Activated CD8-positive, alpha-beta memory T cell treated with anti-CD3 and anti-CD28 coated beads, Interleukin-2, amount 50 U/mL, for 1 hour (primary cell): ENCODE measurements around the gene INSYN2B.

Experiments used
- DNase-seq: peaks from one replicate; pipeline ENCODE4 v3.0.0-alpha.2; 2020; ENCODE audit errors: extremely low read depth

INSYN2B gene

DNA sequence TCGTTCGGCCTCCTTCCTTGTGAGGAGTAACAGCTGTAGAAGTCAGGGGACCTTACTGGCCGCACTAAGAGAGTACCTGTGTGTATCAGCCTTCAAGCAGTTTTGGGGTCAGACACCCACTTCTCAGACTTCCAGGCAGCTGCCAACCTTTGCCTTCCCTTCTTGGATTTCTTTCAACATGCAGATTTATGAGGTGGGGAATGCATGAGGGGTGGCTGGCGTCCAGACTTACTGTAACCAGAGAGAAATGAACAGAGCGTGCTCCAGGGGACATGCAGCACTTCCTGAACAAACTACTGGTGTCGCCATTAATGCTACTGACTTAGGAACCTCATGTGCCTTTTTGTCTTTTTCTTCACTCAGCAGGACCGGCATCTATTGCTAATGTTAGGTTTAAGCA lies 46.7 kb downstream of the INSYN2B start:
- no peak for DNase-seq

DNA sequence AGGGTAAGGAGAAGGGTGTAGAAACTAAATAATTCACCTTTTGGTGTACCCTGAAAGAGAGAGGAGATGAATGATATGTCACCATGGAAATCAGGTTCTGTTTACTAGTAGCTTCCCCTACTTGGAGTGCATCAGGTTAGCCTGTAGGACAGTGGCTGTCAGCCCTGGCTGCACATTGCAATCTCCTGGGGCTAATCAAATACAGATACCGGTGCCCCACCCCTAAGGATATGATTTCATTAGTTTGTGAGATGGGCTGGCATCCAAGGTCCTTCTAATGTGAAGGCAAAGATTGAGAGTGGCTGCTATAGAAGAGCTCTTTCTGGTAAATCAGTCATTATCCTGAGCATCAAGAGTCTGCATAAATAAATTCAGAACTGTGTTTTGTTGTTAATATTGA lies 47.2 kb downstream of the INSYN2B start:
- no peak for DNase-seq

DNA sequence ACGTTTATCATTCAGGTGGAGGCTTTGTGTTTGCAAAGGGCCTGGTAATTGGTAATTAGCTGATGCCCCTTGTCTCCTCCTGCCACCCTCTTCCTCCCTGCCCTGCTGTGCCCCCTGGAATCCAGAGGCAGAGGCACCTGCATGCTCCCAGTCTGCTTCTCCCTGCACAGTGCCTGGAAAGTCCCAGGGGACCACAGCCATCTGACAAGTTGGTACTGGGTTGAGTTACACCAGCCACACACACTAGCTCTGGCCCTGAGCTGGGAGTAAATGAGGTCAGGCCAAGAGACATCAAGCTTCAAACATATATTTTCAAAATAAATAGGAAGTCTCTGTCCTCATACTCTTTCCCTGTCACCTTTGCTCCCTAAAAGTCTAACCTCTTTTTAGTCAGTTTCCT lies 56.3 kb downstream of the INSYN2B start:
- DNase-seq, result no peak

DNA sequence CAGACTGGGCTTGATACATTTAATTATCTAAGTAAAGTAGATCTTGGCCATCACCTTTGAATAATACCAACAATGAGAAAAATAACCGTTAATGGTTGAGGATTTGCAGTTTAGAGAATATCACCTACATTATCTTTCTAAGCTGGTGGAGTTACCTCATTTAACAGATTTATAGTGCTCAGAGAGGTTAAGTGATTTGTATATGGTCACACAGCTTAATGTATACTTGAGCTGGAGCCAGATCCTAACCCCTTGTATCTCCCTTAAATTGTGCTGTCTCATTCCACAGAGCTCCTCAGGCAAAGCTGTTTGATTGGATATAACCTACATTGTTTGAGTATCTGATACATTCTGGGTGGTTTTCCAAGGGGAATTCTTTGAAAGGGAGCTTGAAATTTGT lies 57.8 kb downstream of the INSYN2B start:
- DNase-seq, result no peak

DNA sequence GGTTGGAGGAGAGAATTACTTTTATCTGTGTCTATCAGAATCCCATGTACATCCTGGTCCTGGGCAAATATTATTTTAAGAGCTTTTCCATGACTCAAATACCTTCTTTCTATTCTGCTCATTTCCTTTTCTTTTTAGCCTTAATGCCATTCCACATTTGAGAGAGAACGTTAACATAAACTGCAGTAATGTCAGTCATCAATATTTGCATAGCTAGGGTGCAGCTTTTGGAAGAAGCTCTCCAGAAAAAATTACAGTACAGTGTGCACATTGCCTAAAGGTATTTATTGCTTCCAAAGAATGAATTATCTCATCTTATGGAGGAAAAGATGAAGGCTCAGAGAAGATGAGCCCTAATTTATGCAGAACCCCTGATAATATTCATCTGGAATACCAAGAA lies 58.3 kb downstream of the INSYN2B start:
- DNase-seq, result no peak

DNA sequence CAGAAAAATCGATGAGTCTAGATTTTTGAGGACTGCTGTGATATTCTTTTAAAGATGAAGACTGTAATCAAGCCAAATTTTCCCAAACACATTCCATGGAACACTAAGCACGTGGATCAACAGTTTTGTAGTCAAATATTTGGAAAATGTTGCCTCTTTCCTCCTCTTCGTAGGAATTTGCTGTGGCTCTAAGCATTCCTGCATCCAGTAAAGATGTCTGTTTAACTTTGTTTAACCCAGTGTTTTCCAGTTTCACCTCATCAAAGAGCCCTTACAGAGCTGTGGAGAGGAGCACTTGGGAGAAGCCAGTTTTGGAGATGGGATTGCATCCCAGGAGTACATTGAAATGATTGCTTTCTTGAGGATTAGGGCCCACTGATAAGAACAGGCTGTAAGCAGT lies 58.9 kb downstream of the INSYN2B start:
- no peak for DNase-seq

DNA sequence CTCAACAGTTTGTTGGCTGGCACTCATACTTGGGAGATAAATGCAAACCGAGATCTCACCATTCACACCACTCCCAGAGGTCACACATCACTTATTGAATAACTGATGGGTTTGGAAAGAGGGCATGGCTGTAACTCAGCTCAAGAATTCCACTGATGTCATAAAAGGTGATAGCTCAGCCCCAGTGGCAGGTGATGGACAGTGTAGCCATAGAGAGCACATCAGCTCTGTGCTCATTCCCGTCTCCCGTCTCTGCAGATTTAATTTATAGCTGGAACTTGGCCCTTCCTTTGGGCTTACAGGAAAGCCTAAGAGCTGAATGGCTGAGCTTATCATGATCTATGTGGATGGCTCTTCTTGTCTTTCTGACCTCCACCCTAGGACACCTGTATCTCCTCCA lies 59.8 kb downstream of the INSYN2B start:
- no peak for DNase-seq

DNA sequence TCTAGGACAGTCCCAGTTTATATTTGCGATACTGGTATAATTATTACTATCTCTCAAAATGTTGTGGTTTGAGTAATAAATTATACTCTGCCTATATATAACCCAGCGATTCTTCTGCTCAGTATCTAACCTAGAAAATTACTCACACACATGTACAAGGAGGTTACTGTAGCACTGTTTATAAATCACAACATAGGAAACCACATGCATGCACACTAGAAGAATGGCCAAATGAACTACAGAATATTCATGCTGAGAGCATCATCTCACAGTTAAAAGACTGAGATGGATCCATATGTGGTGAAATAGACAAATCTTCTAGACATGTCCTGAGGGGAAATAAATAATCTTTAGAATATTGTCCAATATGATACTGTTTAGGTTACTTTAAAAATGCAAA lies 62.1 kb downstream of the INSYN2B start:
- no peak for DNase-seq

DNA sequence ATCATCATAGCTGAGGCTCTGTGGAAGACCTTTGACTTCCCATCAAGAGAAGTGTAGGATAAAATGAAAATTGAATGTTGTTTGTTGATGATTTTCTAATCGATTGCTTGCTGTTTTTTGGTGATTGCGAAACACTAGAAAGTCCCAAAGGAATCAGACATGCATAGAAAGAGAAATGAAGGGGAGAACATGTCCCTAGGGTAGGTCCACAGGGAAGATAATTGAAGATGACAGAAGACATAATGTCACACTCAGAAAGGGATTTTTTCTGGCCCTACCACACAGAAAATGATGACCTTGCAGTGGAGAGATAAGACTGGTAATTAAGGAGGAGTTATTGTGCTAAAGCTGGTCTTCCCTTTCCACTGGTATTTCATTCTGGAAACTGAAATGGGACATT lies 62.8 kb downstream of the INSYN2B start:
- DNase-seq, result no peak

DNA sequence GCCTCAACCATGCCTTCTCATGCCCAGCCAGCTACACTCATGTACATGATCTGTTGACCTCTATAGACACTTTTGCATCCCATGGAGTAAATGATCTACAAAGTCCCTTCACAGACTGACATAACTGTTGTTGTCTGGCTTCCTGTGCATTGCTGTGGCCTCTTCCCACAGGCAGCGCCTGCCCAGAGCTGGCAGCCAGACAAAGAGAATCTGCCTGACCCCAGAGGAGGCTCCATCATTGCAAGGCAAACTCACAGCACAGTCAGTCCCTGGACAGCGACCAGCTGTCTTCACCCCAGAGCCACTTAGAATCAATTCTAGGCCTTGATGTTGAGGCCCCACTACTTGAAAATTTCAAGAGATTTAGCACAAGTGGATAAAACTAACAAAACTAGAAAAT lies 65.5 kb downstream of the INSYN2B start:
- DNase-seq, result no peak

DNA sequence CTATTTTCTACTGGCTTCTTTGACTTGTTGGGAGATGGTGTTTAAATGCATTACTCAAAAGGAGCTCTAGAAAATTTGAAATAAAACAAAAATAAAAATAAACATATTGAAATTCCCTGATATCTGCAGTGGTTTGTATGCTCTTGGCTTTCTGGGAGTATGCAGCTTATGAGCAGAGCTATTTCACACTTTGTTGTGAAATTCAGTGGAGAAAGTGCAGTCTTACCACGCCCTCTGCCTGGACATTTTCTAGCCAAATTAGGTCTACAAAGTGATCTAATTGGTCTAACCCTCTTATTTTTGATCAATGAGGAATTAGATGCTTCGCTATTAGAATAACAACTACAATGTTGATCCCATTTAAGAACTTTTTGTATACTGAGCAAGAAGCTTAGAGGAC lies 66.8 kb downstream of the INSYN2B start:
- DNase-seq, result no peak

DNA sequence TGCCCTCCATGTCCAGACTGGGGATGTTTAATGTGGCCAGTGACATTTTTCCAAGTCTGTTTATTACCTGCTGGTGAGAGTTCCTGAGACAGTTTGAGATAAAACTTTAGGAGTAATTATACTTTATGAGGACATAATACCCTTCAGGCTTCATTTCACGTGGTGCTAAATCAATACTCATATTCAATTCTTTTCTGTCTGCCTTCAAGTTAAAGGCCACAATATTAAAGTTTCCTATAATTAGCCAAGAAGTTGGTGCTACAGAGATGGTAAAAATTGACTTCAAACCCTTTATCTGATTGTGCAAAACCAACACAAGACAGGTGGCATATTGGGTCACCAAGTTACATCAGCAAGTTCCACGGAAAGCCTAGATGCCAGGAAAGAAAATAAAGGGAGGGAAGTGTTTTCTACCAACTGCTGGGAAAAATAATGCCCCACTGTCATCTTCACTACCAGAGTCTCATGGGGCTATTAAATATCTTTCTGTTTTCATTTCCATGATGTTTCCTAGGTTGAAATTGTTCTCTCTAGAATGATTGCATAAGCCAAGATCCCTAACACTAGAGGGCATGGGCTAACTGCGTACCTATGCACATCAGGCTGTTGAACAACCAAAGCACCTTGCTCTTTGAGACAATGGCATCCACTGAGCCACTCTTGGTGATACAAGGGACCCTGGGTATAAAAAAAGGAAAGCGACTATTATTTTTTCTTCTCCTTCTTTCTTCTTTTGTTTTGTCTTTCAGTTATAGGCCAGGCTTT lies 68.7 kb downstream of the INSYN2B start:
- no peak for DNase-seq

DNA sequence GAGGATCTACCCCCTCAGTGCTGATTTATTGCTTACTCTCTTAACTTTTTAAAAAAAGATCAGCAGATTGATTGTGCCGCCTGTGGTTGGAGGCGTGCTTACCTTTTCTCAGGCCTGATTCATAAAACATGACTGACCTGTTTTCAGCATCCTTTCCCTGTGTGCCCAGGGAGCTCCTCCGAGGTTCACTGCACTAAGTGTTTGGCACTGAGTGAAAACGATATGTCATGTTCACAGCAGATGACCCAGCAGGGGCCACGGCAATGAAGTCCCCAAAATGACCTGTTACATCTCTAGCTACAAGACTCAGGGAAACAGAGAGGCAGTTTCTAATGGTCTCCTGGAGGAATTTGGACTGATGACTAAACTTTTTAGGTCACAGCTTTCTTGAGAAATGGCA lies 69.9 kb downstream of the INSYN2B start:
- DNase-seq, result no peak

DNA sequence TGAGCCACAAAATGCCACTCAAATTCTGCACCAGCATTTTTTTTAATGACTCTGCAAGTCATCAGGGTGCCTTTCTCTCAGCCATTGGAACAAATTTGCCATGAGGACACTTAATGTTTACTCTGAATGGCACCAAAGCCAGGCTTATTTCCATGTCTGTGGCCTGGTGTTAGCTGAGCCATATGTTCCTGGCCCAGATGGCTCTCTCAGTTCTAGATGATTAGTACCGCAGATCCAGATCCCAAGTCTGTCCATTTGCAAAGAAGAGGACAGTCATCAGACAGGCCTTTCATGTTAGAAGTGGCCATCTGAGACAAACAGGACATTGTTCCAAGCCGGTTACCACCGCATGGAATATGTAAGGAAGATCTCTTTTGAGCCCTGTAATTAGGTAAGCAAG lies 70.3 kb downstream of the INSYN2B start:
- no peak for DNase-seq

DNA sequence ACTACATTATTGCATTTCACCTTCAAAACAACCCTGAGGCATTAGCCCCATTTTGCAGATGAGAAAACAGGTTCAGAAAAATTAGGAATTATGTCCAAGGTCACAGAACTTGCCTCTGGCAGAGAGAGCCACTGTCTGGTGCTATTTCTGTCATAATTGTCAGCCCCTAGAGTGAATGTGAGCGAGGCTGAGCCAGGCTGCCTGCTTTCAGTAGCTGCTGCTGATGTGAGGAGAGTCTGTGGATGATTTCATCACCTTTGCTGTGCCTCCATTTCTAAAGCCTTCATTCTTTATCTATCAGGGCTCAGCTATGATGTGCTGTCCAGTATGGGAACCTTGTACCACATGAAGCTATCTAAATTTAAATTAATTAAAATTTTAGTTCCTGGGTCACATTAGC lies 71.4 kb downstream of the INSYN2B start:
- no peak for DNase-seq

DNA sequence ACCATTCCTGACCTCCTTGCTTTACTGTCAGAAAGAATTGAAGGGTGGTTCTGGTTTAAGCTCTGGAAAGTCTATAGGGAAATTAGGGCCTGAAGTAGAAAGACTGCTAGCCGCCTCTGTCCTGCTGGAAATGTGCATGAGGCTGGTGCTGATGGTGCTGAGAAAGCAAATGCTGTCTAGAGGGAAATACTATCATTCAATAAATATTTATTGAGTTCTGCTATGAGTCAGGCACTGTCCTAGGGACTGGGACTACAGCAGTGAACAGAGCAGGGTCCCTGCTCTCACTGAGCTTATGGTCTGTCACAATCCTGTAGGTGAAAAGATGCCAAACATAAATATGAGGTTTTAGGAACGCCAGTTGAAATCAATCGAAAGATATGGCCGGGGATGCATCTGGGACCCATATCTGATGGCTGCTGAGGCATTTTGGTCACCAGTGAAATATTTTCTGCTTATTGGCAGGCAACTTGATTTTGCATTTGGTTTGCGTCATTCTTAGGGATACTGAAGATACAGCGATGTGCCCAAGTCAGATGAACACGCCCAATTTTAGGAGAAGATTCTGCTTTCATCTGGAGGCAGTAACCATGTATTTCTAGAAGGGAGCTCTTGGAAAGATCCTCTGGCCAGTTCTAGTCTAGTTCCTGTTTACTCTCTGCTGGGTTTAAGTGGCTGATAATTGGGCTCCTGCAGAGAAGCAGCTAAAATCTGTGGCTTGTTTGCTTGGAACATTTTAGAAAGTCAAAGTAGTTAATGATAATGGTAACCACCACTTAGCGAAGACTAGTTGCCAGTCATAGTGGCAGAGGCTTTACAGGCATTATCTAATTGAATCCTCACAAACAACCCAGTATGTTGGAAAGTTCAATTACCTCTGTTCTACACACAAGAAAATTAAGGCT lies 73.3 kb downstream of the INSYN2B start:
- DNase-seq, result no peak

DNA sequence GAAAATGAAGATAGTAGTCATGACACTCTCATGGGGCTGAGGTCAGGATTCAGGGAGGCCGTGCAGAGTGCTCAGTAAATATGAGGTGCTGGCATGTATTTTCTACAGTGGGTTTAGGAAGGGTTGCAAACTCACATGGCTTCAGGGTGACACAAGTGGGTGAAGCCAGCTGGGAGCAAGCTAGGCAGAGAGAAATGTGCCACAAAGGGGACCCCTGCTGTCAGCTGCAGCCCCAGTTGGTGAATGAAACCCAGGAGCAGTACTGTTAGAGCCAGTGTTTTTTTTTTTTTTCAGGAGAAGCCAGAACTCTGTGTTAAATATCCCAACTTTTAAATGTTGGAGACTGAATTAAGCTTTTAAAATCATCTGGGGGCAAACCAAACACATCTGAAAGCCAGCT lies 75.3 kb downstream of the INSYN2B start:
- no peak for DNase-seq

DNA sequence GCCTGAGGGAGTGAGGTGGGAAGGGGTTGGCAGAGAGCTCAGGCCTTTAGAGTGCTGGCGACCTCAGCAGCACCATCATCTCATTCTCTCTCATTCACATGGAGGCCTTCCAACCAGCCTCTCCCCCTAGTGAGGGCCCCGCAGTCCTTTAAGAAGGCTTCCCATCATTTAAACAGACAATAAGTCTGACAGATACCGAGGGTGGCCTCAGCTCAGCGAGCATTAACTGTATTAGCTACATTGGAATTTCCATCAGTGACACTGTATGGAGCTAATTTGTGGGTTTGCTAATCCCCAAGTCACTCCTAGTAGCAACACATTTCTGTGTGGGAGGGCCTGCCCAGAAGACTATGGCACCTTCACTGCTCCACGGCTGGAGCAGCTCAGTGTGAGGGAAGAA lies 75.8 kb downstream of the INSYN2B start:
- no peak for DNase-seq

DNA sequence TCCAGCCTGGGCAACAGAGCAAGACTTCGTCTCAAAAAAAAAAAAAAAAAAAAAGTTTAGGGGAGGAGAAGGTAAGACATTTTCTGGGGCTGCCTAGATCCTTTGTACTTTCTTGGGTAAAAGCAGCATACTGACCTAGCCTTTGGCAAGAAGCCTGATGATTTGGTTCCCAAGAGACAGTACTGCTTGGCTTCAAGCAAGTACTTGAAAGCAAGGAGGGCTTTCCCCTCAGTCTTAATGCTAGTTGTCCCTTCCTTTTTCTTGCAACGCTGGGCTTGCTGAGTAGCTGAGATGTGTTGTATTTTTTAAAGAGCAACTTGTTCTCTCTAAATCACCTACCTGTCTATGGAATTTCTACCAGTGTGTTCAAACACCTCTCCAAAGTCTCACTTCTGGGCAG lies 76.2 kb downstream of the INSYN2B start:
- no peak for DNase-seq

DNA sequence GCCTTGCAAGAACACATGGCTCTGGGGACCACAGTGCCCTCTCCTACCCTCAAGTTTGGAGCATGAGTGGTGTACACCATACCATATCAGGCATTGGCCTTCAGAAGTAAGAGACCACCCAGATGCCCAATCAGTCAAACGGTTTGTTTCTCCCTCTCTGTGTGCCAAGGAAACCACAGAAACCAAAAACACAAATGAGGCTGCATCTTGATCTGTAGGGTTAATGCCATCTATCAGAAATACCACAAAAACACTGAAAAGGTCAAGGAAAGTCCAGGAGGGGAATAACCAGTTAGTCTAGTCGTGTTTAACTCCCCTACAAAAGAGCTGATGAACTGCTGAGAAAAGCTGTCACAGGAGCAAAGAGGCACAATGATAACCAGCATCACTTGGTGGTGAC lies 78.4 kb downstream of the INSYN2B start:
- no peak for DNase-seq

DNA sequence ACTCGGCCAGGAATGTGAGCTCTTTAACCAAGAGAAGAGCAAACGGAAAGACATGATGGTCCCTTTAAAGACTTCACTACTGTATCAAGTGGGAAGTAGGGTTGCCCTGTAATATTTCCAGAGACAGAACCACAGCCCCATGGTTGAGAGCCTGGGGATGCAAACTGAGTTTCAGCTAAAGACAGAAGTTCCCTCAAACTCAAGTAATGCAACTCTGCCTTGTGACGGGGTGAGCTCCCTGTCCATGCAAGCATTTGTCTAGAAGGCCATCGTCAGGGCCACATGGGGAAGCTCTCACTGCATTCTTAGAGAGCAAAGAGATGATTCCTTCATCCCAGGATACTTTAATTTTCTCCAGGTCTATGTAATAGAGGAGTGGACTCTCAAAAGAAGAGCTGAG lies 82.8 kb downstream of the INSYN2B start:
- no peak for DNase-seq

DNA sequence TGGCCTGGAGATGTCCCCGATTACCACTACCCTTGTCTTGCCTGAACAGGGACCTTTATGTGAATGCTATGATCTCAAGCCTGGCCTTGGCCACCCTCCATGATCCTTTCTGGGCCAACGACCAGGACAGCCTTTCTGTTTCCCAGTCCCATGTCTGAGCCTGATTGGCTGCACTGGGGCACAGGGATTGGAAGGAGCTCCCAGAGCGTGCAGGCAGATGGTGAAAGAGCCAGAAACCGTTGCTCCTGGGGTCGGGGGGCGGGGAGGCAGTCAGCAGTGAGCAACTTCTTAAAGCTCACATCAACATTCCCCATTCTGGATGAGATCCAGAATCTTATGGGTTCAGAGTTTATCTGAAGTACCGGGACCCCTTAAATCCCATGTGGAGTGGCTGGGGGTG lies 84.4 kb downstream of the INSYN2B start:
- DNase-seq, result no peak

DNA sequence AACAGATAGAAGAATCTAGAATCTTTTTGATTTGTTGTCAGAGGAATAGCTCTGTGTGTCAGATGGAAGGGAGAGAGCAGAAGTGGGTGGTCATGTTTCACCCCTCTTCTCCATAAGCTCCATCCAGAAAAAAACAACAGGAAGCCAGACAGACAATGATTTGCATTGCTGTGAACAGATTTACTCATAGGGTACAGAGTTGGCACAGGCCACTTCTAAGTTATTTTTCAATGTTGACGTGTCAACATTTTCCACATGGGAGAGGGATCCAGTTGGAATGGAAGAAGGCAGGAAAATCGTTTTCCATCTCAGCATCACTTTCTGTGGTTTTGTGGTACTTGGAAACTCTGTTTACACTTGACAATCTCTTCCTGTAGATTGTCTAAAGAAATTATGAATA lies 86.7 kb downstream of the INSYN2B start:
- no peak for DNase-seq
